ENCODE data around the gene CFAP157.
A peak's percentile ranks its signal among the peaks of the same experiment; 100 is the strongest.

CFAP157 gene

DNA sequence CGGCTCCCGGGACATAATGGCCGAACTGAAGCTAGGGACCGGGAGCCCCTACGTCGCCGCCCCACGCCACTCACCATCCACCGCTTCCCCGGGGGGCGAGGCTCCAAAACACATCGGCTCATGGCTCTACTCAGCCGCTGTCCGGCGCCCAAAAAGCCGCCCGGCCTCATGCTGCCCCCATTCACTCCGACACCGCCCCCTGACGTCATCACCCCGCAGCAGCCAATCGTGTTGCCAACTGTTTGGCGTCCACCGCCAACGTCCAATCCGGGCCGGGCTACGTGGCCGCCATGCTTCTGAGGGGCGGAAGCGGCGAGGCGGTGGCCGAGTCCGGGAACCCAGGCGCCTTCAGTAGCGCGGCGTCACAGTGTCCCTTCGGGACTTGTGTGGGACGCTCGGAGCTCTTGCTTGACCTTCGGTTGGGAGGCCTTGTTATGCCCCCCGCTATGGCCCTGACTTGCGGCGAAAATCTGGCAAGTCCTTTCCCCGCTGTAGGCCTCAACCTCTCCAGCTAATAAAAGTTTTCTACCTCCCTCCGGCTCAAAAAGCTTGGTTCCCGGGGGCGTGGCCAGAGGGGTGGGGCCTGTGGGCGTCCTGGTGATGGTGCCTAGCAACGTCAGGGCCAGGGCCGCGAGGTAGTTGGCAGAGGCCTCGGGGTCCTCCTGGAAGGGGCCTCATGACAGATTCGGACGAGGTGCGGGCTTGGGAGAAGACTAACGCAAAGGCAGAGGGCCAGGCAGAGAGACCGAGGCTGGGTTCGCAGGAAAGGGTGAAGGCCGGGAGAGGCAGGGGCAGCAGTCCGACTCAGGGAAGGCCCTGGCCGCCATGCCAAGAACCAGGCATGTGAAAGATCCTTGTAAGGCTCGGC lies 8.9 kb downstream of the CFAP157 start, which contains the start of the genes PTRH1 and TTC16:
TSS of gene PTRH1 (minus strand) at position 194 of the 868 bp plus-strand sequence. CDS start at position 170, 24 bp downstream.
TSS of gene TTC16 (plus strand) at position 610 of the 868 bp plus-strand sequence. CDS start at position 677, 67 bp downstream.
- DNase-seq (ENCODE audit: low read depth in 2 of 2) = peak; percentile 78 to 83

DNA sequence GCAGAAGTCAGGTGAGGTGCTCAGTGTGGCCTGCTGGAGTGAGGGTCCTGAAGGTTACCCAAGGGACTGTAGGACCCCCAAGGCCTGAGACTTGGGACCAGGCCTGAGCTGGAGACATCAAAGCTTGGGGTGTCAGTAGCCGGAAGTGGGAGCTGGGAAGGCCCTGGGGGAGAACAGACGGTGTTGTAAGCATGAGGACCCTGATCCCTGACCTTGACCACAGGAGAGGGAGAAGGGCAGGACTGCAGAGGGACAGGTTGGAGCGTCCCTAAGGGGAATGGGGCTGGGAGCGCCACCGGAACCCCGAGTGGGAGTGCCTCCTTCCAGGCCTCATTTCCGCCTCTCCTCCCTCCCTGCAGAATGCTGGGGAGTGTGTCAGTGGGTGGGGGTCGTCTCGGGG lies 9.6 kb downstream of the CFAP157 start:
- no peak for DNase-seq (ENCODE audit: low read depth in 2 of 2)

- DNase-seq (ENCODE audit: low read depth in 2 of 2) = no peak
These were observed 11.0 kb downstream of the CFAP157 start for GRCh38 chr9:127717766-127718165.

- no peak for DNase-seq (ENCODE audit: low read depth in 2 of 2)
These were observed 13.5 kb downstream of the CFAP157 start for GRCh38 chr9:127720031-127720864.

DNA sequence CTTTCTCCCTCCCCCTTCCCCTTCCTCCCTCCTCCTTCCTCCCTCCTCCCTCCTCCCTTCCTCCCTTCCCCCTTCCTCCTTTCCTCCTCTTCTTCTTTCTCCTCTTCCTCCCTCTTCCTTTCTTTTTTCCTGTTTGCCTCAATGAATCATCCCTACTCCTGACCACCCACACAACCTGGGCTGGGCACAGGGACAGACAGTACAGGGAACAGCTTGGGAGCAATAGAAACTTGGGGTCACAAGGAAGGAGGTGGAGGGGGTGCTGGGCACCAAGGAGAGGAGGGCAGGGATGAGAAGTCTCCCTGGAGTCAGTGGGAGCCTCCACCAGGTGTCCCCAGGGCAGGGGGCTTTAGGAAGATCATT lies 14.1 kb downstream of the CFAP157 start:
- no peak for DNase-seq (ENCODE audit: low read depth in 2 of 2)

GRCh38 chr9:127721391-127721821 lies 14.6 kb downstream of the CFAP157 start:
- DNase-seq (ENCODE audit: low read depth in 2 of 2) = no peak

DNA sequence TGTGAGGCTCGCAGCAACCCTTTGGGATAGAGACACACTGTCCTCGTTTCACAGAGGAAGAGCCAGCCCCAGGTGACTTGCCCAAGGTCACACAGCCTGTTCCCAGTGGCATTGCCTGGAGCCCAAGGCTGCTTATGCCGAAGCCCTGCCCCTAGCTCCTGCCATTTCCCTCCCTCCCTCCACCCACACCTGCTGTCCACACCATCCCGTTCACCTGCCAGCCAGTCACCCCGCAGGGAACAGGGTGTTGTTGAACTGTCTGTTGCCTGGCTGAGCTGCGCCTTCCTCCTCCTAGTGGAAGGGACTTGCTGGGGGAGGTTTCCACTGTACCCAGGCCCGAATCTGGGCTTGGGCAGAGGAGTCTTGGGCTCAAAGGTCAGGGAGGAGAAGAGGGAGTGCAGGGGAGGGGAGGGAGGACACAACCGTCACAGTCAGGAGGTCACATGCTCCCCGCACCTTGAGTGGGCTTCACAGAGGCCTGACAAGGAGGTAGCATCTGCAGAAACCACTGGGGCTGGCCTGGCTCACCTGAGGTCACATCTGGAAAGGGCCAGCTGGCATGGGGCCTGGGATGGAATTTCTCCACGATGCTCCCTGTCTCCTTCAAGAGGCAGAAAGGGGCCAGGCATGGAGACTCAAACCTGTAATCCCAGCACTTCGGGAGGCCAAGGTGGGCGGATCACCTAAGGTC lies 15.4 kb downstream of the CFAP157 start:
- no peak for DNase-seq (ENCODE audit: low read depth in 2 of 2)

DNA sequence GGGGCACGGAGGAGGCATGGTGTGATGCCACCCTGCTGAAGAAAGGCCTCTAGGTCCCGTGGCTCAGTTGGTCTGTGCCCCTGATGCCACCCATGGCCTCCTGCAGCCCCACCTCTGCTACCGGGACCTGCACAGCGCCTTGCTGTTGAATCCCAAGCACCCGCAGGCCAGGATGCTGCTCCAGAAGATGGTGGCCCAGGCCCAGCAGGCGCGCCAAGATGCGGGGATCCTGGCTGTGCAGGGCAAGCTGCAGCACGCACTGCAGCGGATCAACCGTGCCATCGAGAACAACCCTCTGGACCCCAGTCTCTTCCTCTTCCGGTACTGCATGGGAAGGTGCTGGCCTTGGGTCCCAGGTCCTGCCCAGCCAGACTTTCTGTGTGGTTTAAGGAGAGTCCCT lies 16.2 kb downstream of the CFAP157 start:
- no peak for DNase-seq (ENCODE audit: low read depth in 2 of 2)

DNA sequence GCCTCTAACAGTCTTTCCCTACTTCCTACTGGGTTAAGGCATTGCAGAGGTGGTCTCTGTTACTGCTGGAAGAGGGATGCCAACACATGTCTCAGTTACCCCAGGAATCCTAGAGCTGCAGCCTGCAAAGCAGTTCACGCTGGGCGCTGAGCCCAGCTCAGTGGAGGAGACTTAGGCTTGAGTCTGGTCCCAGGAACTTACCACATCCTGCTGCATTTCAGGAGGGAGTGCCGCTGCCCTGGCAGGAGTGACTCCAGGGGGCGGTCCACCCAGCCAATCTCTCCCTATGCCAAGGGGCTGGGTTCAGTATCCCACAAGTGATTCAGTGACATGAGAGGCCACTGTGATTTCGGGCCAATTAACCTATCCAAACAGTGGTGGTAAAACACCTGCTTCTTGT lies 16.7 kb downstream of the CFAP157 start:
- no peak for DNase-seq (ENCODE audit: low read depth in 2 of 2)

- no peak for DNase-seq (ENCODE audit: low read depth in 2 of 2)
These were observed 17.2 kb downstream of the CFAP157 start for GRCh38 chr9:127724012-127724411.

DNA sequence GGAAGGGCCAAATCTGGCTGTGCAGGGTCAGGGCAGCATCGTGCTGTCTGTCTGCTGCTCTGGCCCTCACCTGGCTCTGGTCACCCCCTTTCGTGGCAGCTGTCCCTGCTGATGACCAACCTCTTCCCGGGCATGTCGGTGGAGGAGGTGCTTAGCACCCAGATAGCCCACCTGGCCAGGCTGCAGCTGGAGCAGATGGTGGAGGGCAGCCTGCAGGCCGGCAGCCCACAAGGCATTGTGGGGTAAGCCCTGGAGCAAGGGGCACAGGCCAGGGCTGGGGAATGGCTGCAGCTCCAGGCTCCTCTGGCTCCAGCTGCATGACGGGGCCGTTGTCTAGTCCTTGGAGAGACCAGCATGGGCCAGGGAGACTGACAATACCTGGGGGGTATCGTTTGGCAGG lies 20.1 kb downstream of the CFAP157 start:
- DNase-seq (ENCODE audit: low read depth in 2 of 2) = no peak

- no peak for DNase-seq (ENCODE audit: low read depth in 2 of 2)
These were observed 22.0 kb downstream of the CFAP157 start for GRCh38 chr9:127728808-127729207.

GRCh38 chr9:127729522-127730256 lies 22.9 kb downstream of the CFAP157 start:
- no peak for DNase-seq (ENCODE audit: low read depth in 2 of 2)

DNA sequence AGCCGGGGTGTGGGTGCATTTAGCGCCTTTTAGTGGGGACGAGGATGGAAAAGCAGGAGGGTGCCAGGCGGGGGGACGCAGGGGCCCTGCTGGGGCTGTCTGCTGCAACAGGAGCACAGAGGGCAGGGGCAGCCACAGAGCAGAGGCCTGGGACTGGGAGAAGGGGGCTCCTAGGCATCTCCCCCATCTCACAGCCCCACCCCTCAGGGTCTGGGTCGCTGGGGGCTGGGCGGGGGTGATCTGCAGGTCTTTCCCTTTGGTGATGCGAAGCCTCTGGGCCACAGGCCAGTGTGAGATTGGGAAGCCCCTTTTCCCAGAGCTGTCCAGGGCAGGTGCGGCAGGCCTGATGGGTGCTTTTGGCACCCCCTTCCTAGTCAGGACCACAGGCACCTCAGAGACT lies 23.5 kb downstream of the CFAP157 start:
- no peak for DNase-seq (ENCODE audit: low read depth in 2 of 2)

- no peak for DNase-seq (ENCODE audit: low read depth in 2 of 2)
These were observed 24.1 kb downstream of the CFAP157 start for GRCh38 chr9:127730799-127731410.

DNA sequence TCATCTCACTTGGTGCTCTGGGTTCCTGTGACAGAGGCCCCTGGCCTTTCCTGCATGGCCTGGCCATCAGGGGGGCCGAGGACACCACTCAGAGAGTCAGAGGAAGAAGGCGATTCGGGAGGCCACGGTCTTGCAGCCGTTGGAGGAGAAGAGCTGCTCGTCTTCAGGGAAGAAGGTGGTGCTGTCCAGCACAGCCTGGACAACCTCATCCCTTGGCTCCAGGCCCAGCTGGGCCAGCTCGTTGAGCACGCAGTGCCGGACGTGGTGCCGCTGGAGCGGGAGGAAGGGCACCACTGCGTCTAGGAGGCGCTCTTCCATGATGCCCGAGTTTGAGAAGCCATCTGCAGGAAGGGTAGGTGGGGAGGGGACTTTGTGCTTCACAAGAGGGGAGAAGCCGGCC lies 25.1 kb downstream of the CFAP157 start:
- no peak for DNase-seq (ENCODE audit: low read depth in 2 of 2)

GRCh38 chr9:127732444-127732843 lies 25.7 kb downstream of the CFAP157 start:
- no peak for DNase-seq (ENCODE audit: low read depth in 2 of 2)

DNA sequence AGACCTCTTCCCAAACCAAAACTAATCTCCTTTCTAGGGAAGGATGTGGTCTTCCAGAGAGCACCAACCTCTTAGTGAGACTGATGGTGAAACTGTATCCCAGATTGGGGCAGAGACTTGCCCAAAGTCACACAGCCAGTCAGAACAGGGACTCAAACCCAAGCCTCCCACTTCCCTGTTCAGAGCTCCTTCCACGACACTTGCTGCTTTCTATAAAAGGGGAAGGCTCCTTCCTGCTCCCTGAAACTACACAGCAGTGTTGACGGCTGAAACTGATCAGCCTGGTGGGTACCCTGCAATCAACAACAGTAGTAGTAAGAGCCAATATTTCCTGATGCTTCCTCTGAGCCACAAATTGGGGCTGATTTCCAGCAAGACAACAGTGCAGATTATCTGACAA lies 26.8 kb downstream of the CFAP157 start:
- DNase-seq (ENCODE audit: low read depth in 2 of 2) = no peak

- DNase-seq (ENCODE audit: low read depth in 2 of 2) = no peak
These were observed 27.5 kb downstream of the CFAP157 start for GRCh38 chr9:127734247-127734746.

DNA sequence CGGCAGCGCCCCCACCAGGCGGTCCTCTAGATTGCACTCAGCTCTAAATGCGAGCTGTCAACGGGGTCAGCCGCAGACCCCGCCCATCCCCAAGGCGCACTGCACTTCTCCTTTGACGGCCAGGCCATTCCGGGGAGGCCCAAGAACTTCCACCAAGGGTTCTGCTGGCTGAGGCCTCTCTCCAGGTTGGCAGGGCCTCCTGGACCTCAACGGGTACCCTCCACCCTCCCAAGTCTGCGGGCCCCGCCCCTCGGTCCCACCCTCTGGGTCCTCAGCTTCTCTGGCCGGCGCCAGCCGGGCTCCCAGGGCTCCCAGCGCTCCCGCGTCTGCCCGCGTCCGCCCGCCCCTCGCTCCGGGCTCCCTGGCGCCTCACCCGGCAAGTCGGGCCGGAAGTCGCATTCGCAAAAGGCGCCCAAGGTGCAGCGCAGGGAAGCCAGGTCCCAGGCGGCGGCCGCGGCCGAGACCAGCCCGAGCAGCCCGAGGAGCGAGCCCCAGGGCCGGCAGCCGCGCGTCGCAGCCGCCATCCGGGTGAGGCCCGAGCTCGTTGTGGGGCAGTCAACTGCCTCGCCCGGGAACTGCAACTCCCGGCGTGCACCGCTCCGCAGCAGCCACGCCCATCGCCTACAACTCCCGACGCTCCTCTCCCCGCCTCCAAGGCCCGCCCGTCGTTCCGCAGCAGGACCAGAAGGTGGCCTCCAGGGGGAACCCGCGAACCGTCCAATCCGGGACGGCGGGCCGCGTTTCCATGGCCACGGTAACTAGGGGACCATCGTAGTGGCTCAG lies 28.1 kb downstream of the CFAP157 start, which contains the start of gene TOR2A:
TSS of gene TOR2A (minus strand) at position 548 of the 783 bp plus-strand sequence. CDS start at position 524, 24 bp downstream.
- DNase-seq (ENCODE audit: low read depth in 2 of 2) = peak; percentile 84 to 87

Data from fibroblast of skin of left biceps (primary cell).